GM18498 (cell line): ENCODE results near the gene GEMIN5.
"Not testable (repeated sequence)": the region's sequence is repeated elsewhere in the genome, so short reads cannot be mapped to it uniquely, and the experiment has no call there.

Experiments used
- ATAC-seq: cut with Tn5 transposase; IDR thresholded peaks from one replicate; pipeline ENCODE4 v1.9.1; 2021; ENCODE audit warnings: mild to moderate bottlenecking, moderate library complexity; ENCODE audit not compliant: unreplicated experiment

Gene GEMIN5

DNA sequence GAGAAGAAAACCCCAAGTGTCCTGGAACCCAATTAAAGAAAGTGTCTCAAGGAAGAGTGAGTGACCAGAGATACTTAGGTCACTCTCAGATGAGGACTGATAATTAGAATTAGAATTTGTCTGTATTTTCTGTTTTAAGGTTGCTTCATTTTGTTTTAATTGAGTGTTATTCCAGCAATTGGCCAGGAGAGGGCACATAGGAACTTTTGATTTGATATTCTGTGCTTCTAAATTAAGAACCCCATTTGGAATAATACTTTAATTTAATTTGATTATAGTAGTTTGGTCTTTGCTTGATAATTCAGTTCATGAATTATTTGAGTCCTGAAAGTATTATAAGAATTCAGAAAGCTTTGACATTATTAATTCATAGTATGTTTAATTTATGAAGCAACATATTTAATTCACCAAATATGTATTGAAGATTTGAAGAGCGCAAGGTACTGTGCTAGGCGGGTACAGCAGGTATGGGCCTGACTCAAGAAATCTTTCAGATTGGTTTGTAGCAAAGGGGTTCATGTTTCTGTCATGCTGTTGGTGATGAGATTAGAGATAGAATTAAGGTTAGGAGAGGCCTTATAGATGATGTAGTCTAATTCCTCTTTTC is 7.8 kb upstream of the GEMIN5 start:
- no peak for ATAC-seq

GRCh38 chr5:154944716-154945115 is 6.7 kb upstream of the GEMIN5 start:
- no peak for ATAC-seq

- ATAC-seq: no peak
These were observed 5.5 kb upstream of the GEMIN5 start for GRCh38 chr5:154943527-154943926.

GRCh38 chr5:154940772-154941620 is 3.0 kb upstream of the GEMIN5 start, which contains the start of gene MRPL22:
MRPL22 (plus strand) TSS chr5:154941073; CDS start chr5:154941111, 38 bp downstream.
- peak; percentile 51 for ATAC-seq

- ATAC-seq: no peak
These were observed 2.4 kb upstream of the GEMIN5 start for GRCh38 chr5:154940375-154940771.

- not testable (repeated sequence) for ATAC-seq
These were observed 1.4 kb upstream of the GEMIN5 start for GRCh38 chr5:154939387-154939786.

DNA sequence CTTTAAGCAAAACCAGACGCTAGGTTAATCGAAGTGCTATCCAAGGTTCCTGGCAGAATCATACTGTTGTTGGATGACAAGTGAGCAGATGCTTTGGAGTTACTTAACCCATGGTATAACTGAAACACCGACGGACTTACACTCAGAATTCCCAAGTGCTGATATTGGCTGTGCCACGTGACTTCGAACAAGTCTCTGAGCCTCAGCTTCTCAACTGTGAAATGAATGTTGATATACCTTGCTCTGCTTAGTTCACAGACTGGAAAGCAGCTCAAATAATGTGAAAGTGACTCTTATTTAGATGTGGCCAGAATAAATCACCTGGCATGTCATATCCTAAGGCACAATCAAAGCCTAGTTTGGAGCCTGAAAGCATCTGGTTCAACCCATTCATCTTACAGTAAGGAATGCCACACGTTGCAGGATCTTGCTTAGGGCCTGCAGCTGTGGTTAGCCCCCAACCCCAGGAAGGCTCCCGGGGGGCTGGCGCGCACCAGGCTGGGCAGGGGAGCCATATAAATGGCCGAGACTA is 759 bp downstream of the GEMIN5 start:
- no peak for ATAC-seq

- no peak for ATAC-seq
These were observed 3.1 kb downstream of the GEMIN5 start for GRCh38 chr5:154934881-154935280.

GRCh38 chr5:154933537-154933936 is 4.5 kb downstream of the GEMIN5 start:
- no peak for ATAC-seq

- no peak for ATAC-seq
These were observed 14.3 kb downstream of the GEMIN5 start for GRCh38 chr5:154923441-154924430.

GRCh38 chr5:154917757-154918156 is 20.3 kb downstream of the GEMIN5 start:
- ATAC-seq: no peak

DNA sequence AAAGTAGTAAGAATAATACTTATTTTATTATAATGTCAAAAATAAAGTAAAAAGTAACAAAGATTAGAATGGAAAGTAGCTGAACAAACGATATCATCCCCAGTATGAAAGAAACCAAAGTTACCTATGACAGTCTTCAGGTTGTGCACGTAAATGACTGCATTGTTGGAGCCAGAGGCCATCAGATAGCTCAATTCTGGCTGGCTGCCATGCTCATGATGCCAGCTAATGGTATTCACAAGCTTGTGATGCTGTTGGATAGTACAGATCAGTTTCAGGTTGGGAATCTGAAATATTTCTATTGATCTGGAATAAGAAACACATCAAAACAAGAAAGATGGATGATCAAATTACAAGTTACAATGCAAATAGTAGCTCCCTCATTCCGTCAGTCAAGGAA is 21.1 kb downstream of the GEMIN5 start:
- no peak for ATAC-seq

GRCh38 chr5:154905601-154906000 is 32.4 kb downstream of the GEMIN5 start:
- ATAC-seq: not testable (repeated sequence)

DNA sequence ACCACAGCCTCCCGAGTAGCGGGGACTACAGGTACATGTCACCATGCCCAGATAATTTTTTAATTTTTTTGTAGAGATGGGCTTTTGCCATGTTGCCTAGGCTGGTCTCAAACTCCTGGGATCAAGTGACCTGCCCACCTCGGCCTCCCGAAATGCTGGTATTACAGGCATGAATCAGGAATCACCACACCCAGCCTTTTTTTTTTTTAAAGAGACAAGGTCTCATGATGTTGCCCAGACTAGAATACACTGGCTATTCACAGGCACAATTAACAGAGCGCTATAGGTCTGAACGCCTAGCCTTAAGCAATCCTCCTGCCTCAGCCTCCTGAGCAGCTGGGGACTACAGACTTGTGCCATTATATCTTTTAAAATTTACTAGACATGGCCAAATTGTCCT is 36.1 kb downstream of the GEMIN5 start:
- ATAC-seq: no peak

GRCh38 chr5:154901276-154901675 is 36.7 kb downstream of the GEMIN5 start:
- no peak for ATAC-seq

DNA sequence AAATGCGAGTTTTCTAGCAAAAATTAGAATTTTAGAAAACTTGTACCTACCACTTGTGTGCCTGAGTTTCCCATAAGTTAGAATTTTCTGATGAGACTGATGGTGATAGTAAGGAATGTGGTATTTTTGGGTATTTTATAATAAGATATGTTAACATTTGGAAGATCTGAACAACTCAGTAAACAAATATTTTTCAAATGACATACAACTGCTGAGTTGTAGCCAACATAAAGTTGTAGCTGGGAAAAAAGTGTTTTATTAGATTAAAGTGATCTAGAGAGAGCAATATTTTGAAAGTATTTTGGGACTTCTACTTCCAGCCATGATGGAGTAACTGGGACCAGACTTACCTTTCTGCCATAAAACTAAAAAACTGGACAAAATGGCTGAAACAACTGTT is 37.9 kb downstream of the GEMIN5 start:
- ATAC-seq: no peak

DNA sequence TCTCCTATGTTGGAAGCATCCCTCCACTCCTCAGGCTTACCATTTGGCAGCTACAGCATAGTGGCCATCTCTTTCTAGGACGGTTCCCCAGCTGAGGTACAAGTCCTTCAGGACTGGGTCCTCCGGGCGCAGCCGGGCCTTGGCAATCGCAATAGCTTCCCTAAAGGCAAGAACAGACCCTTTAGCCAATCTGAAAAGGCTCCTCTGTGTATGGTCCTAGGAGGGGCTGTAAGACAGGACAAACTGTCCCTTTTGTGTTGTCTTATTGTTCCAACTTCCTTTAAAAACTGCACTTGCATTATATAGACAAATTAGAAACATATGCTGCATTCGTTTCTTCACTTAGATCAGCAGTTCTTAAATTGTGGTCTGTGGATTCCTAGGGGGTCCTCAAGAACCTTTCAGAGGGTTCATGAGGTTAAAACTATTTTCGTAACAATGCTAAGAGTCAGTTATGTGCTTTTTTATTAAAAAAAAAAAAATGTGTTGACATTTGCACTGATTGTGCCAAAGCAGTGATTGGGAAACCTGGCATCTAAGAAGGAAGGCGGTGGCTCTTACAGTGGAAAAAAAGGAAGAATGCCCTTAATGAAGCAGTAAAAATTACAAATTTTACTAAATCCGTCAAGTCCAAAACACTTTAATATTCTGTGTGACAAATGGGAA is 38.7 kb downstream of the GEMIN5 start:
- ATAC-seq: no peak

GRCh38 chr5:154898210-154898609 is 39.8 kb downstream of the GEMIN5 start:
- no peak for ATAC-seq

GRCh38 chr5:154896562-154897165 is 41.3 kb downstream of the GEMIN5 start:
- no peak for ATAC-seq
